ENCODE results near the gene TSHR.

Gene TSHR

DNA sequence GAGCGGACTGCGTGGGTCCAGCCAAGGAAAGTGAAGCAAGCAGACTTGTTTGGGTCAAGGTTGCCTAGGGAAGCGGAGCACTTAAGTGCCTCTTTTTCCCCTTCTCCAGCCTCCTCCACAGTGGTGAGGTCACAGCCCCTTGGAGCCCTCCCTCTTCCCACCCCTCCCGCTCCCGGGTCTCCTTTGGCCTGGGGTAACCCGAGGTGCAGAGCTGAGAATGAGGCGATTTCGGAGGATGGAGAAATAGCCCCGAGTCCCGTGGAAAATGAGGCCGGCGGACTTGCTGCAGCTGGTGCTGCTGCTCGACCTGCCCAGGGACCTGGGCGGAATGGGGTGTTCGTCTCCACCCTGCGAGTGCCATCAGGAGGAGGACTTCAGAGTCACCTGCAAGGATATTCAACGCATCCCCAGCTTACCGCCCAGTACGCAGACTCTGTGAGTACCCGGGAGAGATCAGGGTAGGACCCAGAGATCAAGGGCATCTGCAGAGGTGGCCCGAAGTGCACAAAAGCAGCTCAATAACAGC, at the start of gene TSHR:
Gene TSHR, plus strand, starts transcription at position 206 of the 526 bp plus-strand sequence. Its CDS starts 60 bp downstream, at position 266.
- no peak for TF ChIP-seq CREB1 (IDR thresholded peaks at IDR 0.05; ENCODE audit: low read depth)
- TF ChIP-seq, protein P1, sequence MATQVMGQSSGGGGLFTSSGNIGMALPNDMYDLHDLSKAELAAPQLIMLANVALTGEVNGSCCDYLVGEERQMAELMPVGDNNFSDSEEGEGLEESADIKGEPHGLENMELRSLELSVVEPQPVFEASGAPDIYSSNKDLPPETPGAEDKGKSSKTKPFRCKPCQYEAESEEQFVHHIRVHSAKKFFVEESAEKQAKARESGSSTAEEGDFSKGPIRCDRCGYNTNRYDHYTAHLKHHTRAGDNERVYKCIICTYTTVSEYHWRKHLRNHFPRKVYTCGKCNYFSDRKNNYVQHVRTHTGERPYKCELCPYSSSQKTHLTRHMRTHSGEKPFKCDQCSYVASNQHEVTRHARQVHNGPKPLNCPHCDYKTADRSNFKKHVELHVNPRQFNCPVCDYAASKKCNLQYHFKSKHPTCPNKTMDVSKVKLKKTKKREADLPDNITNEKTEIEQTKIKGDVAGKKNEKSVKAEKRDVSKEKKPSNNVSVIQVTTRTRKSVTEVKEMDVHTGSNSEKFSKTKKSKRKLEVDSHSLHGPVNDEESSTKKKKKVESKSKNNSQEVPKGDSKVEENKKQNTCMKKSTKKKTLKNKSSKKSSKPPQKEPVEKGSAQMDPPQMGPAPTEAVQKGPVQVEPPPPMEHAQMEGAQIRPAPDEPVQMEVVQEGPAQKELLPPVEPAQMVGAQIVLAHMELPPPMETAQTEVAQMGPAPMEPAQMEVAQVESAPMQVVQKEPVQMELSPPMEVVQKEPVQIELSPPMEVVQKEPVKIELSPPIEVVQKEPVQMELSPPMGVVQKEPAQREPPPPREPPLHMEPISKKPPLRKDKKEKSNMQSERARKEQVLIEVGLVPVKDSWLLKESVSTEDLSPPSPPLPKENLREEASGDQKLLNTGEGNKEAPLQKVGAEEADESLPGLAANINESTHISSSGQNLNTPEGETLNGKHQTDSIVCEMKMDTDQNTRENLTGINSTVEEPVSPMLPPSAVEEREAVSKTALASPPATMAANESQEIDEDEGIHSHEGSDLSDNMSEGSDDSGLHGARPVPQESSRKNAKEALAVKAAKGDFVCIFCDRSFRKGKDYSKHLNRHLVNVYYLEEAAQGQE (IDR thresholded peaks at IDR 0.05; ENCODE audit: low read depth): no peak
- no peak for TF ChIP-seq YY1 (IDR thresholded peaks at IDR 0.05; ENCODE audit: low read depth)
- TF ChIP-seq TAF1 (IDR thresholded peaks at IDR 0.05; ENCODE audit: low read depth): no peak
- TF ChIP-seq EP300 (IDR thresholded peaks at IDR 0.05; ENCODE audit: borderline replicate concordance): no peak
- no peak for TF ChIP-seq ZBTB7A (IDR thresholded peaks at IDR 0.05; ENCODE audit: low read depth)
- TF ChIP-seq EGR1 (IDR thresholded peaks at IDR 0.05): no peak
- TF ChIP-seq TEAD4 (IDR thresholded peaks at IDR 0.05): no peak
- TF ChIP-seq CEBPB (IDR thresholded peaks at IDR 0.05): no peak
- TF ChIP-seq, protein P2, sequence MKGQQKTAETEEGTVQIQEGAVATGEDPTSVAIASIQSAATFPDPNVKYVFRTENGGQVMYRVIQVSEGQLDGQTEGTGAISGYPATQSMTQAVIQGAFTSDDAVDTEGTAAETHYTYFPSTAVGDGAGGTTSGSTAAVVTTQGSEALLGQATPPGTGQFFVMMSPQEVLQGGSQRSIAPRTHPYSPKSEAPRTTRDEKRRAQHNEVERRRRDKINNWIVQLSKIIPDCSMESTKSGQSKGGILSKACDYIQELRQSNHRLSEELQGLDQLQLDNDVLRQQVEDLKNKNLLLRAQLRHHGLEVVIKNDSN (IDR thresholded peaks at IDR 0.05): no peak
- TF ChIP-seq, protein P3, sequence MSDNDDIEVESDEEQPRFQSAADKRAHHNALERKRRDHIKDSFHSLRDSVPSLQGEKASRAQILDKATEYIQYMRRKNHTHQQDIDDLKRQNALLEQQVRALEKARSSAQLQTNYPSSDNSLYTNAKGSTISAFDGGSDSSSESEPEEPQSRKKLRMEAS (IDR thresholded peaks at IDR 0.05): no peak
- no peak for TF ChIP-seq TCF12 (IDR thresholded peaks at IDR 0.05; ENCODE audit: low read depth)
- TF ChIP-seq RAD21 (IDR thresholded peaks at IDR 0.05; ENCODE audit: low read depth): no peak
- TF ChIP-seq FOXM1 (IDR thresholded peaks at IDR 0.05; ENCODE audit: borderline replicate concordance, low read depth): no peak

DNA sequence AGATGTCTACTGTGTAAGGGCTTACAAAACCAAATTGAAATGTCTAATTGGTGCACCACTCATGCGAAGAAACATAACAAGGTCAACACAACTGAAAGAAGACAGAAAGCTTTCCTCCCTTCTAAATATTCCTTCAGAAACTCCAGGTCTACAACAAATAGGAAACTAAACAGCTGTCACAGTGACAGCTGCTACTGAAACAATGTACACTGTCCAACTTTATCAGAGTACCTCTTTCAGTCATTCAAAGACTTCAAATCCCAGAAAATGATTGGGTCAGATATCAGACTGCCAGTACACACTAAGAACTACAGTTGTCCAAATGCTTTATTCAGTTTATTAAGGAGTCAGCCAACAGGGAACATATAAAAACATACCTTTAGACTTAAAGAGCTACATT, 49.1 kb upstream of the TSHR start:
- TF ChIP-seq RAD21 (IDR thresholded peaks at IDR 0.05; ENCODE audit: low read depth): no peak
- TF ChIP-seq TAF1 (IDR thresholded peaks at IDR 0.05; ENCODE audit: low read depth): no peak
- TF ChIP-seq EGR1 (IDR thresholded peaks at IDR 0.05): no peak
- TF ChIP-seq EP300 (IDR thresholded peaks at IDR 0.05; ENCODE audit: borderline replicate concordance): no peak
- TF ChIP-seq, protein P1 (IDR thresholded peaks at IDR 0.05; ENCODE audit: low read depth): no peak
- TF ChIP-seq NFIC (IDR thresholded peaks at IDR 0.05): no peak

DNA sequence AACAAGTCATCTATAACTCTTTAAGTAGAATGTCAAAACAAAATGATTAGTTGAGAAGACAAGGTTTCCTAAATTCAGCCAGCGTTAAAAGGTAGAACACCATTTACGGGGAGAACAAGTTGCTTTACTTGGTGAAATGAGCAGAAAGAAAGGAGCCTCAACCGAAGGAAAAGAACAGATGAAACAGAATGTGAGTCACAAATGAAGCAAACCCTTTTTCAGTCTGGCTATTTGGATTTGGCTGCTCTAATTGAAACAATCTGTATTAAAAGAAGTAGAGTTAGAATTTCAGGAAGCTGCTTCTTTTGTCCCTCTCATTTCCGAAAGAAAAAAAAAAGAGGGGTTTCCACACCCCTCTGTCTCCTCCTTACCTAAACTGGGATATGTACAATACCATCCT, 48.5 kb upstream of the TSHR start:
- TF ChIP-seq, protein P2 (IDR thresholded peaks at IDR 0.05): no peak
- no peak for TF ChIP-seq EGR1 (IDR thresholded peaks at IDR 0.05)
- no peak for TF ChIP-seq RAD21 (IDR thresholded peaks at IDR 0.05; ENCODE audit: low read depth)
- no peak for TF ChIP-seq TCF12 (IDR thresholded peaks at IDR 0.05; ENCODE audit: low read depth)
- no peak for TF ChIP-seq CEBPB (IDR thresholded peaks at IDR 0.05)
- no peak for TF ChIP-seq EP300 (IDR thresholded peaks at IDR 0.05; ENCODE audit: borderline replicate concordance)
- no peak for TF ChIP-seq ZBTB7A (IDR thresholded peaks at IDR 0.05; ENCODE audit: low read depth)
- TF ChIP-seq CREB1 (IDR thresholded peaks at IDR 0.05; ENCODE audit: low read depth): no peak
- no peak for TF ChIP-seq TEAD4 (IDR thresholded peaks at IDR 0.05)
- TF ChIP-seq FOXM1 (IDR thresholded peaks at IDR 0.05; ENCODE audit: borderline replicate concordance, low read depth): no peak
- TF ChIP-seq TAF1 (IDR thresholded peaks at IDR 0.05; ENCODE audit: low read depth): no peak
- TF ChIP-seq, protein P3 (IDR thresholded peaks at IDR 0.05): no peak
- TF ChIP-seq, protein P1 (IDR thresholded peaks at IDR 0.05; ENCODE audit: low read depth): no peak
- no peak for TF ChIP-seq NFIC (IDR thresholded peaks at IDR 0.05)
- no peak for TF ChIP-seq YY1 (IDR thresholded peaks at IDR 0.05; ENCODE audit: low read depth)

DNA sequence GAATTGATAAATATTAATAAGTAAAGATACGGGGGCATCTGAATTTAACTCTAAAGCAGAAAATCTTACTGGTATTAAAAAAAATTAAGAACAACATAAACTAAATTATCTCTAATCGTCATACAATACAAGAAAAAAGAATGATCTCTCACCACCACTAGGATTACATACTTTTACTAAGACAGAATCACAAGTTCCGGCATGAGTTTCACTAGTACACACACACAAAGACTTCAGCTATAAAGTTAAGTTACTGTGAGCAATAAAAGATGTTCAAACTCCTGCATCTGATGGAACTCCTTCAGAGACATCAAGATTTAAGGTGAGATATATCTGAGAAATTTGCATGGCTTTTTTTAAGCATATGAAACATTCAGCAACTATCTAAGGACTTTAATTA, 35.8 kb upstream of the TSHR start:
- TF ChIP-seq TAF1 (IDR thresholded peaks at IDR 0.05; ENCODE audit: low read depth) (no peak), CREB1 (IDR thresholded peaks at IDR 0.05; ENCODE audit: low read depth) (no peak), EGR1 (IDR thresholded peaks at IDR 0.05) (no peak), CEBPB (IDR thresholded peaks at IDR 0.05) (no peak), RAD21 (IDR thresholded peaks at IDR 0.05; ENCODE audit: low read depth) (no peak), FOXM1 (IDR thresholded peaks at IDR 0.05; ENCODE audit: borderline replicate concordance, low read depth) (no peak), EP300 (IDR thresholded peaks at IDR 0.05; ENCODE audit: borderline replicate concordance) (no peak), NFIC (IDR thresholded peaks at IDR 0.05) (no peak), ZBTB7A (IDR thresholded peaks at IDR 0.05; ENCODE audit: low read depth) (no peak), TEAD4 (IDR thresholded peaks at IDR 0.05) (no peak), YY1 (IDR thresholded peaks at IDR 0.05; ENCODE audit: low read depth) (no peak), TCF12 (IDR thresholded peaks at IDR 0.05; ENCODE audit: low read depth) (no peak)
- TF ChIP-seq, protein P3 (IDR thresholded peaks at IDR 0.05): no peak
- TF ChIP-seq, protein P2 (IDR thresholded peaks at IDR 0.05): no peak
- TF ChIP-seq, protein P1 (IDR thresholded peaks at IDR 0.05; ENCODE audit: low read depth): no peak

All from Ishikawa (cell line).